Measurements from ENCODE around the gene MDP1.
"Not testable (repeated sequence)": the region's sequence is repeated elsewhere in the genome, so short reads cannot be mapped to it uniquely, and the experiment has no call there.

MDP1 gene

DNA sequence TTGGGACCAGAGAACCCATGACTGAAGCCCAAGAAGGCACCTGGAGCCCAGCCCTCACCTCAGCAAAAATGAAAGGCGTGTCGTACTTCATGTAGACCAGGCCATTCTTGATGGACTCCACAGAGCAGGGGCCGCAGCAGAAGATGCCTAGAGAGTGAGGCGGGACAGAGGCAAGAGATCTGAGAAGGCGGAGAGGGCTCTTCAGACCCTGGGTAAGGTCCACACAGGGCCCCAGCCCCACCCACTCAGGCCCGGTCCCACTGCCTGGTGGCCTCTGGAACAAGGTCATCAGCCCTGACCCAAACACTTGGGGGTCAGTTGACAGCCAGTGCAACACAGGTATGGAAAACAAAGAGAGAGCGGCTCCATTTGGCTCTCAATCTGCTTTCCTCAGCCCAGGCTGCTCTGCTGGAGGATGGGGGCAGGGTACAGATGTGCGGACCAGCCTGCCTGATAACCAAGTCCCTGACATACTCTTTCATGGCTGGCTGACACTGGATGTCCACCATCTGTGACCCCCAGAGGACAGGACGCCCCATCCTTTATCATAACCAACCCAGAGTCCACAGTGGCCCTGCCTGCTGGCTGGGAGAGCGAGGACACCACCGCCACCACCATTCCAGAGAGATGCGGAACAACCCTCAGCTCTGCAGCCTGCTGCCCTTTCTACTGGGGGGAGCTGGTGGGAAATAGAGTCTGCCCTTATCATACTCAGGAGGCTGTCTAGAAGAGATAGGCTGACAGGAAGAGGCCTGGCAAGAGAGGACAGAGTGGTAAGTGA, 40.3 kb upstream of the MDP1 start:
- Mint-ChIP-seq H3K27ac (no peak overlapping the region), H3K4me3 (no peak overlapping the region), H3K4me1 (ENCODE audit: low read depth) (peaks cover 5% of the 10 kb centered on the region), H3K36me3 (ENCODE audit: low read depth) (peaks cover 68% of the 10 kb centered on the region), H3K9me3 (no peaks in the 10 kb centered on the region), H3K27me3 (no peaks in the 10 kb centered on the region)
- intact Hi-C loops (cut with micrococcal nuclease), result no loop called here

DNA sequence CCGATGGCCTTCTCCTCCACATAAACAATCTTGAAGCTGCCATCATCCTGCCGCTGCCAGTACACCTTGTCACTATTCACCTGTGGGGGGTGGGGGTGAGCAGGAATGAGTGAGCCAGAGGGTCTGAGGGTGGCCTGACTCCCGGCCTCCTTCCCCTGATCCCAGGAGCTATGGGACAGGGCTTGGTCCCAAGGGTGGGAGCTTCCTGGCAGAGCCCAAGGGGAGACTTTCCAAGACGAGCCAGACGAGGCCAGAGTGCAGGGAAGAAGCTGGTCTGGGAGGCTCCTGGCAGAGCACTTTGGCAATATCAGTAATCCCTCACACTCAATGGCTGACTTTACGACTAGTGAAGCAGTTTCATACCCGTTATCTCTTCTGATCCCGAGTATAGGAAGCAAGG, 39.6 kb upstream of the MDP1 start:
- H3K9me3 Mint-ChIP-seq, result no peaks in the 10 kb centered on the region
- no peak overlapping the region for H3K27ac Mint-ChIP-seq
- intact Hi-C loops (cut with micrococcal nuclease), result no loop called here
- H3K4me1 Mint-ChIP-seq (ENCODE audit: low read depth), result peaks cover 12% of the 10 kb centered on the region
- no peak overlapping the region for H3K4me3 Mint-ChIP-seq
- no peaks in the 10 kb centered on the region for H3K27me3 Mint-ChIP-seq
- H3K36me3 Mint-ChIP-seq (ENCODE audit: low read depth), result peaks cover 70% of the 10 kb centered on the region

DNA sequence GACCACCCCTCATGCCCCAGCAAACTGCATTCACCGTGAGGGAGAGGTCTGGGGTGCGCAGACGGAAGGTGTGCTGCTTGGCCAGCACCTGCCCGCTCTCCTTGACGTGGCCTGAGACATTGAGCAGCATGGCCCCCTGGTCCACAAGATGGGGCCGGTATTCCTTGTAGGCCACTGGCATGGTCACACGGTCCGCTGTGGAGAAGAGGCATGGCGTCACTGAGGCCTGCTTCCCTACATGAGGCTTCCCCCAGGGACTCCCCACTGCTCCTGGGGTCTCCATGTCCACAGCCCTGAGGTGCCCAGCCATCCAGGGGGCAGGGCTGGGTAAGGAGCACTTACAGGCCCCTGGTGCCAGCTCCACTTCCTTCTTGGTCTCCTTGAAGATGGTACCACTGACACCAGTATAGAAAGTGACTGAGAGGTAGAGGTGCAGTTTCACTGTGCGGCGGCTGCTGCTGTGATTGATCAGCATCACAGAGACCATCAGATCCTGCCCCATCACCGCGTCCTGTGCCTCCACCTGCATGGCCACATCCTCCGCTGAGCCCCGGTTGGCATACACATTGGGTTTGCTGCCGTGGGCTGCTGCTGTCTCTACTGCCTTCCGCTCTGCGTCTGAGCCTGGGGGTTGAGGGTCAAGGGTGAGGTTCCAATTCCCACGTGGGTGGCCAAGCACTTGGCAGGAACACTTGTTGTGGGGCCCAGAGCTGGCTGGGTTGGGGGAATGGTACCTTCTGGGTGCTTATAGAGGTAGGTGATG, 38.9 kb upstream of the MDP1 start:
- Mint-ChIP-seq H3K4me3 (no peak overlapping the region), H3K36me3 (ENCODE audit: low read depth) (peaks cover 68% of the 10 kb centered on the region), H3K27ac (no peak overlapping the region), H3K9me3 (no peaks in the 10 kb centered on the region), H3K27me3 (no peaks in the 10 kb centered on the region), H3K4me1 (ENCODE audit: low read depth) (peaks cover 15% of the 10 kb centered on the region)
- intact Hi-C loops (cut with micrococcal nuclease), result no loop called here

DNA sequence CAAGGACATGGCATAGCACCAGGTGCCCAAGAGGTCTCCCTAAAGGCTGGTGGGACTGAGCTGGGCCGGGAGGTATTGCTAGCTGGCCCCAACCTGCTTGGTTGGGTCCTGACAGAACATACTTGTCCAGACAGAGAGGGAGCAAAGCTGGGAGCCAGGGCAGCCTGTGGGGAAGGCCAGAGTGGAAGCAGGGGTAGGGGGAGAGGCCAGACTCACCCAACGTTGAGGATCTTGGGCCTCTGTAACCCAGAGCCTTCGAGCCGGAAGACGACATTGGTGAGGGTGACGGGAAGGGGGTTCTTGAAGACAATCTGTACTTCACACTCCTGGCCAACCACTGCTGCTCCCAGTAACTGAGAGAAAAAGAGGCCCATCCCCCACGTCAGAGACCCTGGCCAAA, 38.1 kb upstream of the MDP1 start:
- Mint-ChIP-seq H3K9me3 (no peaks in the 10 kb centered on the region), H3K4me1 (ENCODE audit: low read depth) (peaks cover 15% of the 10 kb centered on the region), H3K36me3 (ENCODE audit: low read depth) (peaks cover 68% of the 10 kb centered on the region), H3K27me3 (no peaks in the 10 kb centered on the region), H3K27ac (no peak overlapping the region), H3K4me3 (no peak overlapping the region)
- intact Hi-C loops (cut with micrococcal nuclease), result no loop called here

DNA sequence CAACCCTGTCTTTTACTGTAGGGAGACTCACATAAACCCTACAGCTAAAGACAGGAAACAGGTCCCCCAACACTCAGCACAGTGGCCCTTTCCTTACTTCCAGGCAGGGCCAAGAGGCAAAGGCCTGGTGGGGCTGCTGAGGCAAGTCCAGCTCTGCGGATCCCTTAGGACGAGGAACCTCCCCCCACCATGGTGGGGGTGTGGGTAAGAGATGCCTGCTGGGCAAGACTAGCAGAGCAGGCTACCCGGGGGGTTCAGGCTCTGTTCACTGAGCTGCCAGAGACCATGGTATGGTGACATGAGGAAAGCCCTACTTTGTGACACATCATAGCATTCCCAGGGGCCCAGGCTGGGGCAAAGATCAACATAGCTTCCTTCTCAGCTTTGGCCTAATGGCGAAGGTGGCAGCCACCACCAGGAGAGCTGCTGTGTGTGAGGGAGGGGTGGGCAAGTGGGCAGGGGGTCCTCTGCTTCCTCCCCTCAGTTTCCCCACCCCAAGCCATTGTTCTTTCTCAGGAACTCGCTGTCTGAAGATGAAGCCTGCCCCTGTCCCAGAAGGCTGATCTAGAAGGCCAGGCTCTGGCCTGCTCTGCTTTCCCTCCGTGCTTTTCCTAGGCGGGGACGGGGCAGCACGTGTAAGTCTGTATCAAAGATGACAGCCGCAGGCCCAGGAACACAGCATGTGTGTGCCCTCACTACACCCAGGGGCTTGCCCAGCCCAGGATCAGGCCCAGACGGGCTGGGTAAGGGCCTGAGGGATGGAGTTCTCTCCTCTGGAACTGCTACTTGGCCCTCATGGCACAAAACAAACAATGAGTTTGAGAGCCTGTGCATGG, 36.6 kb upstream of the MDP1 start:
- Mint-ChIP-seq H3K27ac (no peak overlapping the region), H3K36me3 (ENCODE audit: low read depth) (peaks cover 62% of the 10 kb centered on the region), H3K4me3 (no peak overlapping the region), H3K9me3 (no peaks in the 10 kb centered on the region), H3K27me3 (no peaks in the 10 kb centered on the region), H3K4me1 (ENCODE audit: low read depth) (peaks cover 16% of the 10 kb centered on the region)
- intact Hi-C loops (cut with micrococcal nuclease), result no loop called here

DNA sequence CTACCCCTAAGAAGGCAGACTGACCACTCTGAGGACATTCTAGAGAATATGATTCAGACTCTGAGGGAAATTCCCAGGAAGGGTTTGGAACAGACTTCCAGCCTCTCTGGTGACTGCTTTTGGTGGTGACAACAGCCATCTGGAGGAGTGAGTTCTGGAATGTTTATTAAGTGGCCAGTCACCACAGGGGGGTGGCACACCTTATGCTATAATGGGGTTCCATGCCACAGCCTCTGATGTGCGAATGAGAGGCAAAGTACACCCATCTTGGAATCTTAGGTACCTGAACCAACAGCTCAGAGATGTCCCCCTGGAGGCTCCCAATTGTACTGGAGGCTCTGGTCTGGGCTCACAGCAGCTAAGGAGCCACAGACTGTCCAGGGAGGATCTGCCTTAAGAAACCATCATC, 36.0 kb upstream of the MDP1 start:
- no peak overlapping the region for H3K4me3 Mint-ChIP-seq
- H3K27me3 Mint-ChIP-seq, result no peaks in the 10 kb centered on the region
- H3K27ac Mint-ChIP-seq, result no peak overlapping the region
- intact Hi-C loops (cut with micrococcal nuclease), result no loop called here
- peaks cover 23% of the 10 kb centered on the region for H3K4me1 Mint-ChIP-seq (ENCODE audit: low read depth)
- no peaks in the 10 kb centered on the region for H3K9me3 Mint-ChIP-seq
- H3K36me3 Mint-ChIP-seq (ENCODE audit: low read depth), result peaks cover 57% of the 10 kb centered on the region

DNA sequence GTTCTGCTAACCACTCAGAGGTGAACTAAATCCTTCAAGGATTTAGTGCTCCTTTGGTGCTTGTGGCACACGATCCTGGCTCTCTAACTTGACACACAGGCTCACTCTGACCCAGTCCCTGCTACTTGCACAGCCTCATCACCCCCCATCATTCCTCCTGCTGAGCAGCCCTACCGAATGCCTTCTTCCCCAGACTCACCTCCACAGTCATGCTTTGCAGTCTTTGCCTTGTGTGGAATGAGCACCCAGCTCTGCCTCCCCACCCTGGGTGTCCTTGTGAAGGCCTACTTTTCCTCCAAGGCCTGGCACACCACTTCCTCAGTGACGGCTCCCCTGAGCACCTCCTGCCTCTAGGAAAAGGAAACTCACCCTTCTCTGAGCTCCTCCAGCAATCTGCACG, 34.5 kb upstream of the MDP1 start:
- Mint-ChIP-seq H3K4me1 (ENCODE audit: low read depth) (peaks cover 25% of the 10 kb centered on the region), H3K27me3 (no peaks in the 10 kb centered on the region), H3K36me3 (ENCODE audit: low read depth) (peaks cover 47% of the 10 kb centered on the region), H3K27ac (peak overlapping the region; percentile 23), H3K9me3 (no peaks in the 10 kb centered on the region), H3K4me3 (no peak overlapping the region)
- intact Hi-C loops (cut with micrococcal nuclease), result no loop called here

DNA sequence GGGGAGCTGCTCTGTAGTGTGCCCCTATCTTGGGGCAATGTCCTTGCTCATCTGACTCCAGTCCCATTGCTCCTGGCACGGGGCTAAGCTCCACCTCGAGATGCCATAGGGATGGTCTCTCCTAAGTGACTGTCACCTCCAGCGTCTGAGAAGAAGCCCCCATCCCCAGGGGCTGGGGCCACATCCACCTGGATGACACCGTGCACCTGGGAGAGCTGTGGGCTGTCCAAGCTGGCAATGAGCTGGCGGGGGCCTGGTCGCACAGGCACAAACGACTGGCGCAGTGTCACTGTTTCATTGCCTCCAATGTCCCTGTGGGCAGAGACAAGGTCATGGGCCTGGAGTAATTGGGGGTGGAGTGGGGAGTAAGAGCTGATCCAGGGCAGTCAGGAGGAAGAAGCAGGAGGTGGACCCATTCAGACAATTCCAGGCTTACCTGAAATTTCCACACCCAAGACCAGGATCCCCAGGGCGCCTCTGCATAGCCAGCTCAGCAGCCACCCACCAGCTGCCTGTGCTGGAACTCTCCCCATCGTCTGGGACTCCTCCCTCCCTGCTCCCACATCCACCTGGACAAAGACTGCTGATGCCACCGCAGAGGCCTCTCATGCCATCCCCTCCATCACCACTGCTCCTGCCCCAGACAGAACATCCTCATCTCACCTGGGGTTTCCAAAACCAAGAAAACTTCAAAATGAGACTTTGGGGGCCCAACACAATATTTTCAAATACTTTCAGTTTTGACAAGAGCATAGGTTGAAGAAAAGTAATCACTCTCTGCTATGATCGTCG, 33.6 kb upstream of the MDP1 start:
- Mint-ChIP-seq H3K9me3 (no peaks in the 10 kb centered on the region), H3K27me3 (no peaks in the 10 kb centered on the region), H3K27ac (no peak overlapping the region), H3K36me3 (ENCODE audit: low read depth) (peaks cover 38% of the 10 kb centered on the region), H3K4me1 (ENCODE audit: low read depth) (peaks cover 32% of the 10 kb centered on the region), H3K4me3 (no peak overlapping the region)
- intact Hi-C loops (cut with micrococcal nuclease), result no loop called here

DNA sequence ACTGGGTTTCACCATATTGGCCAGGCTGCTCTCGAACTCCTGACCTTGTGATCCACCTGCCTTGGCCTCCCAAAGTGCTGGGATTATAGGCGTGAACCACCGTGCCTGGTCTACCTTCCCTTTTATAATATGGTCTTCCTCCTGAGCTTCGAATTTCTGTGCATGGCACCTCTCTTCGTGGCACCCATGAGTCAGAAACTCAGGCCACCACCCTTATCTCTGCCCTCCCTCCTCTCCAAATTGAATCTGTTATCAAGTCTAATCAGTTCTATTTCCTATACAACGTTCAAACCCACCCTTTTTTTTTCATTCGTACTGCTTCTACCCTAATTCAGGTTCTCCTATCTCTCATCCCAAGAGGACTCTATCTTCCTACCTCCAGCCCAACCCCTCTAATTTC, 31.6 kb upstream of the MDP1 start:
- intact Hi-C loops (cut with micrococcal nuclease), result no loop called here
- peaks cover 27% of the 10 kb centered on the region for H3K36me3 Mint-ChIP-seq (ENCODE audit: low read depth)
- H3K27me3 Mint-ChIP-seq, result no peaks in the 10 kb centered on the region
- no peaks in the 10 kb centered on the region for H3K9me3 Mint-ChIP-seq
- no peak overlapping the region for H3K4me3 Mint-ChIP-seq
- H3K4me1 Mint-ChIP-seq (ENCODE audit: low read depth), result peaks cover 49% of the 10 kb centered on the region
- H3K27ac Mint-ChIP-seq, result peak overlapping the region; percentile 13

DNA sequence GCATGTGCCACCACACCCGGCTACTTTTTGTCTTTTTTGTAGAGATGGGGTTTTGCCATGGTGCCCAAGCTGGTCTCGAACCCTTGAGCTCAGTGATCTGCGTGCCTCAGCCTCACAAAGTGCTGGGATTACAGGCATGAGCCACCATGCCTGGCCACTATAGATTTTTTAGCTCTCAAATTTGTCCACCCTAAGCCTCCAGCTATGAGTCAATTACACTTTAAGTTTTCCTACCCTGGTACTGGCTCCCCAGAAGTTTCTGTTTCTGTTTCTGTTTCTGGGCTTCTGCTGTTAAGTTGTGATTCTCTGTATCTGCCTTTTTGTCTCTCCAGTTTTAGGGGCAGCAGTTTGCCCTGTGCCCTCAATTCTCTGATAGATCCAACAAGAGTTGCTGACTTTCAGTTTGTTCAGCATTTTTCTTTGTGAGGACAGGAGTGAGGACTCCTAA, 30.9 kb upstream of the MDP1 start:
- peaks cover 53% of the 10 kb centered on the region for H3K4me1 Mint-ChIP-seq (ENCODE audit: low read depth)
- H3K4me3 Mint-ChIP-seq, result no peak overlapping the region
- no peaks in the 10 kb centered on the region for H3K27me3 Mint-ChIP-seq
- intact Hi-C loops (cut with micrococcal nuclease), result no loop called here
- H3K36me3 Mint-ChIP-seq (ENCODE audit: low read depth), result peaks cover 33% of the 10 kb centered on the region
- no peak overlapping the region for H3K27ac Mint-ChIP-seq
- H3K9me3 Mint-ChIP-seq, result no peaks in the 10 kb centered on the region

DNA sequence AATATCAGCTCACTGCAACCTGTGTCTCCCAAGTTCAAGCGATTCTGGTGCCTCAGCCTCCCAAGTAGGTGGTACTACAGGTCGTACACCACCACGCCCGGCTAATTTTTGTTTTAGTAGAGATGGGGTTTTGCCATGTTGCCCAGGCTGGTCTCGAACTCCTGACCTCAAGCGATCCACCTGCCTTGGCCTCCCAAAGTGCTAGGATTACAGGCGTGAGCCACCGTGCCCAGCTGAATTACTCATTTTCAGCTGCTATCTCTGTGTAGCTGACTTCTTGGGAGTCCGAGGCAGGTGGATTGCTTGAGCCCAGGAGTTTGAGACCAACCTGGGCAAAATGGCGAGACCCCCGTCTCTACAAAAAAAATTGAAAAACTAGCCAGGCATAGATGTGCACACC, 29.5 kb upstream of the MDP1 start:
- H3K27me3 Mint-ChIP-seq; intact Hi-C loops (cut with micrococcal nuclease); H3K9me3 Mint-ChIP-seq; H3K4me3 Mint-ChIP-seq: not testable (repeated sequence)
- H3K4me1 Mint-ChIP-seq (ENCODE audit: low read depth), result peaks cover 51% of the 10 kb centered on the region
- H3K36me3 Mint-ChIP-seq (ENCODE audit: low read depth), result peaks cover 42% of the 10 kb centered on the region
- H3K27ac Mint-ChIP-seq, result peak overlapping the region; percentile 56

DNA sequence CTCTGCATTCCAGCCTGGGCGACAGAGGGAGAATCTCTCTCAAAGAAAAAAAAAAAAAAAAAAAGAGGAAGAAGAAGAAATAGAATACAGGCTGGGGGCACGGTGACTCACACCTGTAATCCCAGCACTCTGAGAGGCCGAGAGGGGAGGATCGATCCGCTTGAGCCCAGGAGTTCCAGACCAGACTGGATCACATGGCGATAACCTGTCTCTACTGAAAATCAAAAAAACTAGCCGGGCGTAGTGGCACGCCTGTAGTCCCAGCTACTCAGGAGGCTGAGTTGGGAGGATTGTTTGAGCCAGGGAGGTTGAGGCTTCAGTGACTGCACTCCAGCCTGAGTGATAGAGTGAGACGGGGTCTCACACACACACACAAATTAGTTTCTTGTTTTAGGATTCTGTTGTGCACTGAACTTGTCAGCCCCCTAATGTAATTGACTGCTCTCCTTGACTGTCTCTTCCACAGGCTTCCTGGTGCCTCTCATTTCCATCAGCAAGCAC, 27.5 kb upstream of the MDP1 start:
- intact Hi-C loops (cut with micrococcal nuclease), result loop anchor here (1.0 to 2.0 kb wide), 3 partner anchors 27 to 187 kb away; partner anchors contain the start of gene RABGGTA
- H3K9me3 Mint-ChIP-seq, result no peaks in the 10 kb centered on the region
- peak overlapping the region; percentile 93 for H3K4me3 Mint-ChIP-seq
- peak overlapping the region; percentile 100 for H3K27ac Mint-ChIP-seq
- peaks cover 68% of the 10 kb centered on the region for H3K4me1 Mint-ChIP-seq (ENCODE audit: low read depth)
- peaks cover 45% of the 10 kb centered on the region for H3K36me3 Mint-ChIP-seq (ENCODE audit: low read depth)
- H3K27me3 Mint-ChIP-seq, result no peaks in the 10 kb centered on the region

DNA sequence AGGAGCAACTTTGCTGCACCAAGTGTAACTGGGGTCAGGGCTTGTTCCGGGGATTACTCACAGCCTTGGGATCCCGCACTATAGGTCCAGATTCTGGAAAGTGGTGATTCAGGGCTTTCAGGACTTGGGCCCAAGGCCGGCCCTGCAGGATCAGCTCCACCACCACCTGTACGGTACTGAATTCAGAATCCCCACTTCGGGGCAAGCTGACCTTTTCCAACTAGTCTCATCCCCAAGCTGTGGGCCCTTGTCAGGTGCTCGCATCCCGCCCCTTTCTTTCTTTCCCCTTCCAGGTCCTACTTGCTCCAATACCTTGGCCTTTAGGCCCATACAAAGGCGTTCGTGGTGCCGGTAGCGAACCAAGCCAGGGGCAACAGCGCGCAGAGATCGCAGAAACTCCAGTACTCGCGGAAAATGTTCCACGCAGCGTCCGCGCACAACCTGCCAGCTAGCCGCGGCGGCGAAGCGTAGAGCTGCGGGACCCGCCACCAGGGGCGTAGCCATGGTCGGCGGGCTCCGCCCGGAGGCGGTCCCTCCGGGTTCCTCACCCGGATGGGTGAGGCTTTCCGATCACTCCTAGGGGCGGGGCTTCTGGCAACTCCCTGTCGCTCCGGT, 26.1 kb upstream of the MDP1 start:
- intact Hi-C loops (cut with micrococcal nuclease), result loop anchor here (1.0 to 2.0 kb wide), 4 partner anchors 10 to 189 kb away; partner anchors contain the start of genes GMPR2, MDP1, NEDD8 and RABGGTA
- Mint-ChIP-seq H3K4me3 (peak overlapping the region; percentile 93), H3K9me3 (no peaks in the 10 kb centered on the region), H3K27me3 (no peaks in the 10 kb centered on the region), H3K4me1 (ENCODE audit: low read depth) (peaks cover 75% of the 10 kb centered on the region), H3K36me3 (ENCODE audit: low read depth) (peaks cover 60% of the 10 kb centered on the region), H3K27ac (peak overlapping the region; percentile 100)
